Ovary (tissue), 3 donors: ENCODE results near the gene FANCD2OS.

Source experiments
- CTCF ChIP-seq, 3 donors: fragments of 450-650 bp in 2 of 3; fragments of 200-600 bp in 1 of 3; IDR thresholded peaks; one replicate each; pipeline versions ENCODE4 v1.5.1 to v1.8.0; 2016 to 2022; ENCODE audit warnings: antibody characterized with exemption in 3 of 3, mild to moderate bottlenecking in 1 of 3
- POLR2A ChIP-seq: fragments of 450-650 bp; IDR thresholded peaks from one replicate; pipeline ENCODE4 v1.6.1; 2017; ENCODE audit warnings: antibody characterized with exemption, mild to moderate bottlenecking, moderate library complexity
- donor health status: DM: no; HTN: no; CAD: no.

DNA sequence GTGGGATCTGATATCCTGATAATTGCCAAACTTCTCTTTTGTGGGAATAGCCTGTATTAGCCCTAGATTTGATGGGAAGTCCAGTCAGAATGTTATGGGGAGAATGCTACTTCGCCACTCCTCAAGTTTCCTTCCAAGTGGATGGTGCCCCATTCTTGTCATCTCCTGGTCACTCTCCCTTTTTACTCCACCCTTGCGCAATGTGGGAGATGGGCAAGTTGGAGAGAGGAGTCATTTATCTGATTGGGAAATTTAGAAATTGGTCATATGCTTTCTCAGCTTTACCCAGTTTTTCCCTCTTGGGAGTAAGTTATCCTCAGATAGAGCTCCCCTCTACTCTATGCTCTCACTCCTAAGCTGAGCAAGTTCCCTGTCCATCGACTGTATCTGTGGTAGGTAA, 14.4 kb downstream of the FANCD2OS start:
- no peak for TF ChIP-seq CTCF (IDR thresholded peaks at IDR 0.05)
- no peak for TF ChIP-seq POLR2A
